GM18861 (cell line): ENCODE results near the gene MUTYH.

Experiments used
- ATAC-seq: cut with Tn5 transposase; IDR thresholded peaks from one replicate; pipeline ENCODE4 v1.9.1; 2021; ENCODE audit not compliant: unreplicated experiment

Gene MUTYH

GRCh38 chr1:45351508-45351907 is 11.3 kb upstream of the MUTYH start:
- no peak for ATAC-seq

DNA sequence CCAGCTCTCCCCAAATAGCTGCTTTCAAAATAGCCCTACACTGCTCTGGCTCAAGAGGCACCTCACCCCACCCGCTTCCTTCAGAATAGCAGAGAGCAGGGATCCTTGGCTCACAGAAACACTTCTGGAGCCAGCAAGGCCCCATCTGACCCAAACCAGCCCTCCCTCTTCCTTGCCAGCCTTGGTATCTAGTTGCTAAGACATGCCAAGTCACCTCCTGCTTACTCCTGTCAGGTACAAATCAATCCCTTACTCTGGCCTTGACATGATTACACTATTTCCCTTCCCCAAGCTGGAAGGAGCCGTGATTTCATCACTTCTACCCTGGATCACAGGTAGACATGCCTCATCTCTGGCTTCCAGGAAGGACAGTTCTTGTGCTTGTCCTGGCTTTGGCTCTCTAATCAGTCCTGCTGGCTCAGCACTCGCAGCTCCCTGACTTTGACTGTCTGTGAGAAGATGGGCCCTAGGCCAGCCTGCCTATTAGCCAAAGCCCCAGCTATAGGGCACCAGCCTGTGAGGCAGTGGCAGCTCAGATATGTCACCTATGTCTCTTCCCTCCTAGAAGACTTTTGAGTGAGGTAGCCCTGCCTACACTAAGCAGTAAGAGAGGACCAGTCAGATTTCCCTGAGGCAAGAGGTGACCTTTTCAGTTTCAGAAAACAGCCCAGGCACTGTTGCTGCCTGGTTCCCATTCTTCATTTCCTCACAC is 8.9 kb upstream of the MUTYH start:
- no peak for ATAC-seq

- ATAC-seq = no peak
Measured at GRCh38 chr1:45348609-45348965, 8.3 kb upstream of the MUTYH start.

DNA sequence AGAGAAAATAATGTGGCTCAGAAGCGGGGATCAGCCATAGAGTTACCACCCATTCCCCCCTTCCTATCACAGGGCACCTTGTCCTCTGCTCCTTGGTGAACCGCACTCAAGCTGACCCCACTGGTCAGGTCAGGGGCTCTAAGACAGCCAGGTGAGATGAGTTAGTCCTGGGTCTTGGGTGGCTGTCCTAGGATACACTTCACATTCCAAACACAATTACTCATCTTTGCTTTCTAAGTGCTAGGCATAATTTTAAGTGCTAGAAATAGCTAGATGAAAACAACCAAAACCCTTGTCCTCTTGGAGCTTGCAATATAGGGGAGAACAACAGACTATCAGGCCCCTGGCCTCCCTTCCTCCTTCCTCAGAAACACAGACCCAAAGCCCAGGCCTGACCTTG is 7.8 kb upstream of the MUTYH start:
- no peak for ATAC-seq

GRCh38 chr1:45346473-45346872 is 6.2 kb upstream of the MUTYH start:
- ATAC-seq = no peak

GRCh38 chr1:45345014-45345413 is 4.8 kb upstream of the MUTYH start:
- ATAC-seq = no peak

DNA sequence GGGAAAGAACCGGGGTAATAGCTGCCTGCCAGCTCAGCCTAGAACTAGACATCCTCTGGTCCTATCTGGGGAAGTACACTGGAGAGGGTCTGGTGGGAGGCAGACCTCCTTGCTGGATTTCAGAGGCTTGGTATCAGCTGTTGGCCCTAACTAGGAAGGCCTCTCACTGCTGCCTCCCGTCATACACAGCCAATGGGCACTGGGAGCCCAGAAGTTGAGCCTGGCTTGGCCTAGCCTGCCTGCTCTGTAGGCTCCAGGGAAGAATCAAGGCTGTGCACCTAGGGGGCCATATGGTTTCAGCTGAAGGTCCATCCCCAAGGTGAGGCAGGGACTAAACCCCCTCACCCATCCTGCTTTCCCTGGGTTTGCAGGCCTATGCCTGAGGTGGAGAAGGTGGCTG is 4.3 kb upstream of the MUTYH start:
- no peak for ATAC-seq

GRCh38 chr1:45340816-45341466 is 701 bp upstream of the MUTYH start:
- ATAC-seq = no peak

DNA sequence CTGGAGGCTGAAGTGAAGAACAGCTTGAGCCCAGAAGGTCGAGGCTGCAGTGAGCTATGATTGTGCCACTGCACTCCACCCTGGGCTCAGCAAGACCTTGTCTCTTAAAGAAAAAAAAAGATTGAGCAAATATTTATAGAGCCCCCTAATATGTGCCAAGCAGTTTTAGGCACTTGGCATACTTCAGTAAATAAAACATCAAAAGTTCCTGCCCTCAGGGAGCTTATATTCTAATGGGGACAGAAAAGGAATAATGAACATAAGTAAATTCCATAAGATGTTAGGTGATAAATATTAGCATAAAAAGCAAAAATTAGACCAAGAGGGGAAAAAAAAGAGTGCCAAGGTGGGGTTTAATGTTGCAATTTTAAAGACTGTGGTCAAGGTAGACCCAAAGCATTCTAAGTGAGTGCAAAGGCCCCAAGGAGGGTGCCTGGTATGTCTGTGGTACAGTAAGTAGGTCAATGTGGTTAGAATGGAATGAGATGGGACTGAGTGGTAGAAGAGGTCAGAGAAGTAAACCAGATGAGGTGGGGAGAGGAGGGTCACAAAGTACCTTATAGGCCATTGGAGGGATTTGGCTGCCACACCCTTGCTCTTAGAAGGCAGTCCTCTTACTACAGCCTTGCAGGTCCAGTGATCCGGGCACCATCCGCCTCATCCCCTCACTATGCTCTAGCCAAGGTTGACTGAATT is 2.5 kb downstream of the MUTYH start:
- ATAC-seq = no peak

DNA sequence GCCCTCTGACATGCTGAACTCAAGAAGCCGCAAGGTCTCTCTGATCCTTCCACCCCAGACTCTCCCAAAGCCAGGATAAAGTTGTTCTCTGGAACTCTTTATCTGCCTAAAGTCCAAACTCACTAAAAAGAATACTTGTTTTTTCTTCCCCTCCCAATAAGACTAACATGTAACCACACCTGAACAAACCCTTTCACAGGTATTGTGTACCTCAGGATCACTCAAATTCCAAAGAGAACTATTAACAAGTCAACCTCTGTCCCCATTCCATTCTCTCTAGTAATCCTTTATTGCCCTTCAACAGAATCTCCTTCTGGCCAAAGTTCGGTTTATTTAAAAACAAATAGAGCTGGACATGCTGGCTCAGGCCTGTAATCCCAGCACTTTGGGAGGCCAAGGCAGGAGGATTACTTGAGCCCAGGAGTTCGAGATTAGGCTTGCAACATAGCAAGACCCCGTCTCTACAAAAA is 4.3 kb downstream of the MUTYH start:
- no peak for ATAC-seq

DNA sequence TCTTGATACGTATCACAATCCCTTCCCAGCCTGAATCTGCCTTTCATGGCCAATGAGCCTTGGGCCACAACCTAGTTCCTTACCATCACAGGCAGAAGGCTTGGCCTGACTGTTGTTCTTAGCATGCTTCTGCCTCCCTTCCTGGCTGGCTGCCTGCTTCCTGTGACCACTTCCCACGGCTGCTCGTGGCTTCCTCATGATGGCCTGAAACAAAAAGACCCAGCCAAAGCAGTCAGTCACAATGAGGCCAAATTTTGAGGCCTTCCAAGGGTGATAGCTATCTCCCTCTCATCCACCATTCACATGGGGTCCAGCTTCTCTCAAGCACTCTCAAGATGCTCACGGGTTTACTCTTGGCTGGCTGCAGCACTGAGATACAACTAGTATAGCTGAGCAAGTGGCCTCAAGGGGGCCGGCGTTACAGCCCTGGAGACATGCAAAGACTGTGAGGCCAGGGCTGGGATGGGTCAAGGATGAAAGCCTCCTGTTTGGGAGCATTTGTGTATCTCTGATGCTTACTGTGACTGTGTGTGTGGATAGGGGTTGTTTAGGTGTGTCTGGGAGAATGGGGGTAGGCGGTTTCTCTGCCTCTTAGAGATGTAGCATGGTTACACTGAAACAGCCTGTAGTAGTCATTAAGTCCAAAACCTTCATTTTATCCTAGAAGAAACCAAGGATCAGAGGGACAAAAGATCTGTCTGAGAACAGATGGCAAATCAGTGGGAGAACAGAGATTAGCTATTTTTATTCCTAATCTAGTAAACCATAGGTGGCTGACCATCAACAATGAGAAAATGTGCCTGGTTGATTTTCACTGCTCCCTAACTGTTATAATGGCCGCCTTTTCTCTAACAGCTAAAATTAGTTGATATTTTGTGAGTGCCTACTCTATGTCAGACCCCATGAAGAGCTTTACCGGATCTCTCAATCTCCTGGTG is 5.7 kb downstream of the MUTYH start:
- no peak for ATAC-seq

DNA sequence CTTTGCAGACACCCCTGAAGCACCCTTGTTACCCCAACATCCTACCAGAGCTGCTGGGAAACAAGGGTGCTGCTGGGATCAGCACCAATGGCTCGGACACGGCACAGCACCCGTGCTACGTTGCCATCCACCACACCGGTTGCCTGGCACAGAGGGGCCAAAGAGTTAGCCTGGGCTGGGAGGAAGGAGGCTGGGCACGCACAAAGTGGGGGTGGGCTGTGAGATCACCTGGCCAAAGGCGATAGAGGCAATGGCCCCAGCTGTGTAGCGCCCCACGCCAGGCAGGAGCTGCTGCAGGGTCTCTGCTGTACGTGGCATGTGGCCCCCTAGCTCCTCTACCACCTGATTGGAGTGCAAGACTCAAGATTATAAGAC is 7.9 kb downstream of the MUTYH start:
- no peak for ATAC-seq

DNA sequence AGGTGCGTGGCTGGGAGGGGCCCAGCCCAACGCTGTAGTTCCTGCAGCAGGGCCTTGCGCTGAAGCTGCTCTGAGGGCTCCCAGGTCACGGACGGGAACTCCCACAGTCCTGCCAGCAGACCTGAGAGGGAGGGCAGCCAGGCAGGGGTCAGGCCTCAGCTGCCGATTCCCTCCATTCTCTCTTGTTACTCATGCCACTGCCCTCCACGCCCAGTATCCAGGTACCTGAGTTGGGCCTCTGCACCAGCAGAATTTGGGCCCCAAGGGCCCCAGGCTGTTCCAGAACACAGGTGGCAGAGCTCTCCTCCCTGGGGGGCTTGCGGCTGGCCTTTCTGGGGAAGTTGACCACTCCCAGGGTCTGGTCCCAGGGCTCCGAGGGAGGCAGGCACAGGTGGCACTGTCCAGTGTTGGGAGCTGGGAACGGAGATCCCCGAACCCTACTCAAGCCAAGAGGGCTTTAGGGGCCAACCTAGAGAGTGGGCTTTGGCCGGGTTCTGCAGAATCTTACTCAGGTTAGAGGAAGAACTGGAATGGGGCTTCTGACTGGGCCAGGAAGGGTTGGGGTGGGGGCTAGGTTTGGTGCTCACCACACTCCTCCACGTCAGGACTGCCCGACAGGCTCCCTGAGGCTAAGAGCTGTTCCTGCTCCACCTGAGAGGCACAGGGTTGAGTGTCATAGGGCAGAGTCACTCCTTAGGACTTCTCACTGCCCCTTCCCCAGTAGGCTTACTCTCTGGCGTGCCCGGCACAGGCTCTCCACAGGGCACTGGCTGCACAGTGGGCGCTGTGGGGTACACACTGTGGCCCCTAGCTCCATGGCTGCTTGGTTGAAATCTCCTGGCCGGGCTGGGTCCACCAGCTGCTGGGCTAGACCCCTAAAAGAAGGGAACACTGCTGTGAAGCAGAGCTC is 8.5 kb downstream of the MUTYH start:
- ATAC-seq = no peak

DNA sequence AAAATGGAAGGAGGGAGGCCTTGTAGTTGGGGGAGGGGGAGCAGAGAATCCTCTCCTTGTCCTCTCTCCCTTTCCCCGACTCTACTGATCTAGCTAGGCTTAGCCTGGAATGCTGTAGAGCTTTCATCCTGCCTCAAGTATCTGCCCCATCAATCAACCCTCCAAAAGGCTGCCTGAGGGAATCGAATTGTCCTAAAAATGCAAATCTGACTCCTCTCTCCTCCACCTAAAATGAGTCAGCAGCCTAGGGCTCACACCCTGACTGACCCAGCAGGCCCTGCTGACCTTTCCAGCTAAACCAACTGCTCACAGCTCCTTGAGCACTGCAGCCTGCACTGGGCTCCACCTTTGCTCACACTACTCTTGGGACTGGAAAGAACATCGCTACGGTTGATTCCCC is 10.8 kb downstream of the MUTYH start:
- ATAC-seq = no peak

- no peak for ATAC-seq
Measured at GRCh38 chr1:45328680-45329079, 11.6 kb downstream of the MUTYH start.

GRCh38 chr1:45327644-45328515 is 12.4 kb downstream of the MUTYH start:
- no peak for ATAC-seq

GRCh38 chr1:45326627-45327623 is 13.3 kb downstream of the MUTYH start, which contains the start of gene HPDL:
Gene HPDL, plus strand, starts transcription at chr1:45326895. Its CDS starts 254 bp downstream, at chr1:45327149.
- ATAC-seq = no peak
